Activated T-helper 2 cell treated with anti-CD3 and anti-CD28 coated beads, Interferon-gamma antibody, Interleukin-2, Interleukin-4, amounts not matched to agents 10 μg/mL and 5 μg/mL and 100 μg/mL, durations not matched to agents 14 hours and 24 hours and 36 hours (primary cell): ENCODE data around the gene USO1. TPM values are rescaled to one million over a fixed set of nuclear protein-coding genes. Genes with fewer than 3 reads are reported as not detected.
"Not testable (repeated sequence)": the region's sequence is repeated elsewhere in the genome, so short reads cannot be mapped to it uniquely, and the experiment has no call there.

Experiments
- DNase-seq: peaks from one replicate; pipeline ENCODE4 v3.0.0; 2021; ENCODE audit warnings: low spot score
- H3K27ac Mint-ChIP-seq: one replicate; pipeline ENCODE4 v1.8.0; 2021; ENCODE audit warnings: mixed read lengths
- H3K27me3 Mint-ChIP-seq: one replicate; pipeline ENCODE4 v1.8.0; 2021; ENCODE audit warnings: low read depth, mixed read lengths
- H3K36me3 Mint-ChIP-seq: one replicate; pipeline ENCODE4 v1.8.0; 2021; ENCODE audit warnings: low read depth, mixed read lengths
- H3K4me1 Mint-ChIP-seq: one replicate; pipeline ENCODE4 v1.8.0; 2021; ENCODE audit warnings: low read depth, mixed read lengths
- H3K4me3 Mint-ChIP-seq: one replicate; pipeline ENCODE4 v1.8.0; 2021; ENCODE audit warnings: low read depth, mild to moderate bottlenecking, moderate library complexity, mixed read lengths
- H3K9me3 Mint-ChIP-seq: one replicate; pipeline ENCODE4 v1.8.0; 2021; ENCODE audit warnings: mixed read lengths
- intact Hi-C: fragments of 100-400 bp; cut with micrococcal nuclease; formaldehyde crosslinking; loops from one replicate; pipeline ENCODE4 v1.15.1; 2023
- total RNA-seq: library from RNA; stranded (reverse); gene quantifications from 2 replicates; pipeline ENCODE4 v1.2.3, GENCODE V29; 2022

USO1 gene
- 57.4 and 59.0 TPM in 2 replicates for total RNA-seq

- DNase-seq, result peak; percentile 100
- intact Hi-C loops, result loop anchor here (1.0 to 2.0 kb wide), 8 partner anchors 15 to 266 kb away; partner anchors contain the start of genes CDKL2, G3BP2, RCHY1 and SDAD1
- Mint-ChIP-seq H3K36me3 (peaks cover 33% of the 10 kb centered on the region), H3K4me1 (peaks cover 39% of the 10 kb centered on the region), H3K27me3 (no peaks in the 10 kb centered on the region), H3K4me3 (peak within 1 kb of the TSS; percentile 98), H3K27ac (peak within 1 kb of the TSS; percentile 99), H3K9me3 (no peaks in the 10 kb centered on the region)
Observed at GRCh38 chr4:75724066-75724866, at the start of gene USO1. Gene USO1, plus strand, starts transcription at chr4:75724577. Its CDS starts 243 bp downstream, at chr4:75724820.

- DNase-seq, result no peak
- Mint-ChIP-seq H3K27me3 (no peaks in the 10 kb centered on the region), H3K27ac (no peak overlapping the region)
Observed at GRCh38 chr4:75675004-75675531, 49.3 kb upstream of the USO1 start.

GRCh38 chr4:75678473-75678872, 45.9 kb upstream of the USO1 start:
- Mint-ChIP-seq H3K4me1 (peaks cover 21% of the 10 kb centered on the region), H3K9me3 (no peaks in the 10 kb centered on the region), H3K27ac (no peak overlapping the region), H3K36me3 (no peaks in the 10 kb centered on the region), H3K27me3 (no peaks in the 10 kb centered on the region), H3K4me3 (no peak overlapping the region)
- no peak for DNase-seq
- intact Hi-C loops, result no loop called here

More at GRCh38 chr4:75675004-75675531, 49.3 kb upstream of the USO1 start:
- intact Hi-C loops, result no loop called here
- peaks cover 15% of the 10 kb centered on the region for H3K36me3 Mint-ChIP-seq
- peaks cover 26% of the 10 kb centered on the region for H3K4me1 Mint-ChIP-seq
- H3K9me3 Mint-ChIP-seq, result no peaks in the 10 kb centered on the region
- no peak overlapping the region for H3K4me3 Mint-ChIP-seq

GRCh38 chr4:75678965-75679364, 45.4 kb upstream of the USO1 start:
- H3K27me3 Mint-ChIP-seq, result no peaks in the 10 kb centered on the region
- DNase-seq, result no peak
- intact Hi-C loops, result no loop called here
- no peak overlapping the region for H3K4me3 Mint-ChIP-seq
- no peaks in the 10 kb centered on the region for H3K9me3 Mint-ChIP-seq
- no peak overlapping the region for H3K27ac Mint-ChIP-seq
- H3K4me1 Mint-ChIP-seq, result peaks cover 20% of the 10 kb centered on the region
- H3K36me3 Mint-ChIP-seq, result no peaks in the 10 kb centered on the region

GRCh38 chr4:75679876-75680575, 44.4 kb upstream of the USO1 start:
- Mint-ChIP-seq H3K9me3 (no peaks in the 10 kb centered on the region), H3K36me3 (no peaks in the 10 kb centered on the region), H3K4me3 (no peak overlapping the region), H3K4me1 (peaks cover 18% of the 10 kb centered on the region), H3K27me3 (no peaks in the 10 kb centered on the region), H3K27ac (no peak overlapping the region)
- no peak for DNase-seq
- intact Hi-C loops, result no loop called here

GRCh38 chr4:75683482-75684155, 40.8 kb upstream of the USO1 start:
- Mint-ChIP-seq H3K27ac (peak overlapping the region; percentile 30), H3K4me1 (peaks cover 33% of the 10 kb centered on the region), H3K9me3 (peaks cover 4% of the 10 kb centered on the region), H3K36me3 (peaks cover 4% of the 10 kb centered on the region), H3K27me3 (no peaks in the 10 kb centered on the region), H3K4me3 (no peak overlapping the region)
- intact Hi-C loops, result no loop called here
- no peak for DNase-seq

GRCh38 chr4:75685546-75686189, 38.7 kb upstream of the USO1 start:
- H3K4me1 Mint-ChIP-seq, result peaks cover 31% of the 10 kb centered on the region
- no peak overlapping the region for H3K4me3 Mint-ChIP-seq

GRCh38 chr4:75686346-75686745, 38.0 kb upstream of the USO1 start:
- H3K36me3 Mint-ChIP-seq, result peaks cover 4% of the 10 kb centered on the region
- H3K27ac Mint-ChIP-seq, result no peak overlapping the region
- H3K9me3 Mint-ChIP-seq, result peaks cover 4% of the 10 kb centered on the region
- intact Hi-C loops, result no loop called here
- H3K4me3 Mint-ChIP-seq, result no peak overlapping the region
- DNase-seq, result no peak
- H3K27me3 Mint-ChIP-seq, result no peaks in the 10 kb centered on the region
- peaks cover 31% of the 10 kb centered on the region for H3K4me1 Mint-ChIP-seq

More at GRCh38 chr4:75685546-75686189, 38.7 kb upstream of the USO1 start:
- peaks cover 4% of the 10 kb centered on the region for H3K9me3 Mint-ChIP-seq
- H3K27me3 Mint-ChIP-seq, result no peaks in the 10 kb centered on the region
- no peak overlapping the region for H3K27ac Mint-ChIP-seq
- H3K36me3 Mint-ChIP-seq, result peaks cover 4% of the 10 kb centered on the region
- intact Hi-C loops, result no loop called here
- no peak for DNase-seq

GRCh38 chr4:75687125-75687524, 37.3 kb upstream of the USO1 start:
- intact Hi-C loops, H3K9me3 Mint-ChIP-seq, H3K36me3 Mint-ChIP-seq, DNase-seq, H3K4me3 Mint-ChIP-seq, H3K27me3 Mint-ChIP-seq, H3K27ac Mint-ChIP-seq: not testable (repeated sequence)
- peaks cover 29% of the 10 kb centered on the region for H3K4me1 Mint-ChIP-seq

- H3K27me3 Mint-ChIP-seq, intact Hi-C loops, H3K4me3 Mint-ChIP-seq, H3K9me3 Mint-ChIP-seq, H3K27ac Mint-ChIP-seq, DNase-seq: not testable (repeated sequence)
- peaks cover 11% of the 10 kb centered on the region for H3K4me1 Mint-ChIP-seq
- H3K36me3 Mint-ChIP-seq, result peaks cover 13% of the 10 kb centered on the region
Observed at GRCh38 chr4:75692066-75692465, 32.3 kb upstream of the USO1 start.

GRCh38 chr4:75696071-75696470, 28.3 kb upstream of the USO1 start:
- Mint-ChIP-seq H3K36me3 (peaks cover 9% of the 10 kb centered on the region), H3K27me3 (no peaks in the 10 kb centered on the region), H3K27ac (no peak overlapping the region), H3K4me3 (no peak overlapping the region), H3K9me3 (no peaks in the 10 kb centered on the region), H3K4me1 (peaks cover 23% of the 10 kb centered on the region)
- intact Hi-C loops, result no loop called here
- DNase-seq, result no peak

GRCh38 chr4:75696581-75696980, 27.8 kb upstream of the USO1 start:
- Mint-ChIP-seq H3K4me3 (no peak overlapping the region), H3K27ac (no peak overlapping the region), H3K36me3 (peaks cover 9% of the 10 kb centered on the region), H3K9me3 (no peaks in the 10 kb centered on the region), H3K4me1 (peaks cover 23% of the 10 kb centered on the region), H3K27me3 (no peaks in the 10 kb centered on the region)
- no peak for DNase-seq
- intact Hi-C loops, result no loop called here
